ENCODE results near the gene TBPL2.
A peak's percentile ranks its signal among the peaks of the same experiment; 100 is the strongest.

TBPL2 gene

DNA sequence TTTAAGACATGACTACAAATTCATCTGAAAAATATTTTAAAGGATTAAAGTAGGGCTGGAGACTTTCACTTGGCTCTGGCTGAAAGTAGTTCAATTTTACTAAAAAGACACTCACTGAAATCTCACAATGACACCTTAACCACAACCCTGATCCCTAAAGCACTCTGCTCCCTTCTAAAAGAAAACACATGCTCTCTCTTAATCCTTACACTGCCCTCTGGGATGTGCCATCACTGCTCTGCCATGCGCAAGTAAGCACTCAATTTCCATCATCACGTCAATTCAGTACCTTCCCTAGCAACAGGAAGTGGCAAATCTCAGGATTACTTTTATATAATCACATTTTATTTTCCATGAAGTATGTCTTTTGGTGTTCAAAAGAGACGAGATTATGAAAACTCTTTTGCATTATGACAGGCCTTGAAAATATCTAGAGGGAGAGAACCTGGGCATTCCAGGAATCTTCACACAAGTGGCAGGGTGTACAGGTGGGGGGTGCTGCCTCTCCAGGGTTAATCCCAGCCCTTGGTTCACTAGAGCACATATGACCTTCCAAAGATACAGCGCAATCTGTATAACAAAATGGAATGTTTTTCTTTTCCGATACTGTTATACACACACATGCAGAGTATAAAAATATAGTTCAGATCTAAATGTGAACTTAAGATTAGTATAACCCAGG is 36.1 kb downstream of the TBPL2 start:
- no peaks in the 10 kb centered on the region for H3K36me3 ChIP-seq (ENCODE audit: control insufficient read depth in 2 of 2, insufficient read depth in 1 of 2, low read length in 2 of 2)
- no peak overlapping the region for H3K27ac ChIP-seq (ENCODE audit: extremely low read depth, low read depth, low read length)
- POLR2A ChIA-PET = no interaction called here
- H3K9me3 ChIP-seq (ENCODE audit: control insufficient read depth, insufficient read depth, low read depth, low read length) = no peaks in the 10 kb centered on the region
- CTCF ChIA-PET = interaction anchor here (0.7 to 1.6 kb wide), 3 partner anchors 12 to 18 kb away, joined by 3 to 7 read pairs (median 4); no protein-coding TSS in a partner anchor
- 0 out of 2 replicates have a peak, but pooled peaks have one; percentile 12 for TF ChIP-seq SCRT1 (tag by site-specific recombination; IDR thresholded peaks at IDR 0.05; ENCODE audit: borderline replicate concordance)
- peak; percentile 55; the same call in 1 of the 2 replicates for TF ChIP-seq SCRT2 (tag by site-specific recombination; IDR thresholded peaks at IDR 0.05)
- no peak for TF ChIP-seq ZNF610 (tag by site-specific recombination; IDR thresholded peaks at IDR 0.05; ENCODE audit: borderline replicate concordance)
- no peak overlapping the region for H3K4me3 ChIP-seq (ENCODE audit: low read depth, low read length)
- H3K4me1 ChIP-seq (ENCODE audit: control insufficient read depth, insufficient read depth, low read length) = no peaks in the 10 kb centered on the region

DNA sequence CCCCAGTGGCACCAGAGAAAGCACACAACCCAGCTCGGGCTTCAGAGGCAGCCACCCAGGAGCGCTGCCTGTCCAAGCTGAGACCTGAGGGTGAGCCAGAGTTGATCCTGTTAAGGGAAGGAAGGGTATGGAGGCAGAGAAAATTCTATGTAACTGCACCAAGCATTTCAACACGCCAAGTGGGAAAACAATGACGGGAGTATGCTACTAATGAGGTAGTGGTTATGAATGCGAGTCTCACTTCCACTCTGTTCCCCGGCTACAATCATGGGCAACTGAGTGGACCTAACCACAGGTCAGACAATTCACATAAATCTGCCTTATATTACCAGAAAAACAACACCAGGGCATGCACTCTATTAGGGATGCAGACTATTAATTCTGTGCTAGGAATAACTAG is 38.7 kb downstream of the TBPL2 start:
- Histone ChIP-seq H3K36me3 (ENCODE audit: control insufficient read depth in 2 of 2, insufficient read depth in 1 of 2, low read length in 2 of 2) (no peaks in the 10 kb centered on the region), H3K9me3 (ENCODE audit: control insufficient read depth, insufficient read depth, low read depth, low read length) (no peaks in the 10 kb centered on the region), H3K4me1 (ENCODE audit: control insufficient read depth, insufficient read depth, low read length) (peaks cover 5% of the 10 kb centered on the region; the same call in 1 of the 2 replicates), H3K27ac (ENCODE audit: extremely low read depth, low read depth, low read length) (no peak overlapping the region), H3K4me3 (ENCODE audit: low read depth, low read length) (no peak overlapping the region)
- ChIA-PET POLR2A (no interaction called here), CTCF (no interaction called here)
- TF ChIP-seq KLF8 (tag by site-specific recombination; IDR thresholded peaks at IDR 0.05) (no peak), ZNF621 (tag by site-specific recombination; IDR thresholded peaks at IDR 0.05) (no peak), ZNF664 (tag by site-specific recombination; IDR thresholded peaks at IDR 0.05) (no peak), ZSCAN16 (tag by site-specific recombination; IDR thresholded peaks at IDR 0.05) (no peak), ZNF311 (tag by site-specific recombination; IDR thresholded peaks at IDR 0.05; ENCODE audit: borderline replicate concordance) (no peak), ZNF76 (tag by site-specific recombination; IDR thresholded peaks at IDR 0.05; ENCODE audit: borderline replicate concordance, low read depth) (no peak), ZNF404 (tag by site-specific recombination; IDR thresholded peaks at IDR 0.05) (no peak)

DNA sequence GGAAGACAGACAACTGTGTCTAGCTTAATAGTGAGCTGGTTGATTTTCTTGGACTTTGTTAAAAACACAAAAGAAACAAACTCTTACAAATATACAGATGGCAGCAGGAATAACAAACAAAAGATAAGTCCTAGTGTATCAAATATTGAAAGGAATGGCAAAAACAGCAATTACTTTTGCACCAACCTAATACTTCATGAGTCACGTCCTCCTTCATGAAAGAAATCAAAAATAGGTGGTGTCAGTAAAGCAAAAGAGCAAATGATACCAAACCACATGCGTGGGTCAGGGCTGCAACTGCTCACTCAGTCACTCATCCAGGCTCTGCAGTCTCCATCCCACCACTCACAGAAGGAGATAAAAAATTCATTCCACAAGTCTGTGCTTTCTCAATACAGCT is 40.6 kb downstream of the TBPL2 start:
- Histone ChIP-seq H3K9me3 (ENCODE audit: control insufficient read depth, insufficient read depth, low read depth, low read length) (no peaks in the 10 kb centered on the region), H3K27ac (ENCODE audit: extremely low read depth, low read depth, low read length) (no peak overlapping the region), H3K4me1 (ENCODE audit: control insufficient read depth, insufficient read depth, low read length) (peaks cover 5% of the 10 kb centered on the region; the same call in 1 of the 2 replicates), H3K4me3 (ENCODE audit: low read depth, low read length) (no peak overlapping the region), H3K36me3 (ENCODE audit: control insufficient read depth in 2 of 2, insufficient read depth in 1 of 2, low read length in 2 of 2) (no peaks in the 10 kb centered on the region)
- TF ChIP-seq ZNF561 (tag by site-specific recombination; IDR thresholded peaks at IDR 0.05; ENCODE audit: borderline replicate concordance) = no peak
- TF ChIP-seq, protein P1, sequence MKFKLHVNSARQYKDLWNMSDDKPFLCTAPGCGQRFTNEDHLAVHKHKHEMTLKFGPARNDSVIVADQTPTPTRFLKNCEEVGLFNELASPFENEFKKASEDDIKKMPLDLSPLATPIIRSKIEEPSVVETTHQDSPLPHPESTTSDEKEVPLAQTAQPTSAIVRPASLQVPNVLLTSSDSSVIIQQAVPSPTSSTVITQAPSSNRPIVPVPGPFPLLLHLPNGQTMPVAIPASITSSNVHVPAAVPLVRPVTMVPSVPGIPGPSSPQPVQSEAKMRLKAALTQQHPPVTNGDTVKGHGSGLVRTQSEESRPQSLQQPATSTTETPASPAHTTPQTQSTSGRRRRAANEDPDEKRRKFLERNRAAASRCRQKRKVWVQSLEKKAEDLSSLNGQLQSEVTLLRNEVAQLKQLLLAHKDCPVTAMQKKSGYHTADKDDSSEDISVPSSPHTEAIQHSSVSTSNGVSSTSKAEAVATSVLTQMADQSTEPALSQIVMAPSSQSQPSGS (tag by site-specific recombination; IDR thresholded peaks at IDR 0.05; ENCODE audit: low read depth) = no peak
- no peak for TF ChIP-seq OVOL3 (tag by site-specific recombination; IDR thresholded peaks at IDR 0.05)
- TF ChIP-seq, protein P2, sequence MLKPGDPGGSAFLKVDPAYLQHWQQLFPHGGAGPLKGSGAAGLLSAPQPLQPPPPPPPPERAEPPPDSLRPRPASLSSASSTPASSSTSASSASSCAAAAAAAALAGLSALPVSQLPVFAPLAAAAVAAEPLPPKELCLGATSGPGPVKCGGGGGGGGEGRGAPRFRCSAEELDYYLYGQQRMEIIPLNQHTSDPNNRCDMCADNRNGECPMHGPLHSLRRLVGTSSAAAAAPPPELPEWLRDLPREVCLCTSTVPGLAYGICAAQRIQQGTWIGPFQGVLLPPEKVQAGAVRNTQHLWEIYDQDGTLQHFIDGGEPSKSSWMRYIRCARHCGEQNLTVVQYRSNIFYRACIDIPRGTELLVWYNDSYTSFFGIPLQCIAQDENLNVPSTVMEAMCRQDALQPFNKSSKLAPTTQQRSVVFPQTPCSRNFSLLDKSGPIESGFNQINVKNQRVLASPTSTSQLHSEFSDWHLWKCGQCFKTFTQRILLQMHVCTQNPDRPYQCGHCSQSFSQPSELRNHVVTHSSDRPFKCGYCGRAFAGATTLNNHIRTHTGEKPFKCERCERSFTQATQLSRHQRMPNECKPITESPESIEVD (tag by site-specific recombination; IDR thresholded peaks at IDR 0.05) = no peak
- no peak for TF ChIP-seq ZNF274 (IDR thresholded peaks at IDR 0.05; ENCODE audit: low read length)
- no peak for TF ChIP-seq ZNF274 (tag by site-specific recombination; IDR thresholded peaks at IDR 0.05; ENCODE audit: borderline replicate concordance)
- no peak for TF ChIP-seq SP3 (tag by site-specific recombination; IDR thresholded peaks at IDR 0.05)
- TF ChIP-seq, protein P3, sequence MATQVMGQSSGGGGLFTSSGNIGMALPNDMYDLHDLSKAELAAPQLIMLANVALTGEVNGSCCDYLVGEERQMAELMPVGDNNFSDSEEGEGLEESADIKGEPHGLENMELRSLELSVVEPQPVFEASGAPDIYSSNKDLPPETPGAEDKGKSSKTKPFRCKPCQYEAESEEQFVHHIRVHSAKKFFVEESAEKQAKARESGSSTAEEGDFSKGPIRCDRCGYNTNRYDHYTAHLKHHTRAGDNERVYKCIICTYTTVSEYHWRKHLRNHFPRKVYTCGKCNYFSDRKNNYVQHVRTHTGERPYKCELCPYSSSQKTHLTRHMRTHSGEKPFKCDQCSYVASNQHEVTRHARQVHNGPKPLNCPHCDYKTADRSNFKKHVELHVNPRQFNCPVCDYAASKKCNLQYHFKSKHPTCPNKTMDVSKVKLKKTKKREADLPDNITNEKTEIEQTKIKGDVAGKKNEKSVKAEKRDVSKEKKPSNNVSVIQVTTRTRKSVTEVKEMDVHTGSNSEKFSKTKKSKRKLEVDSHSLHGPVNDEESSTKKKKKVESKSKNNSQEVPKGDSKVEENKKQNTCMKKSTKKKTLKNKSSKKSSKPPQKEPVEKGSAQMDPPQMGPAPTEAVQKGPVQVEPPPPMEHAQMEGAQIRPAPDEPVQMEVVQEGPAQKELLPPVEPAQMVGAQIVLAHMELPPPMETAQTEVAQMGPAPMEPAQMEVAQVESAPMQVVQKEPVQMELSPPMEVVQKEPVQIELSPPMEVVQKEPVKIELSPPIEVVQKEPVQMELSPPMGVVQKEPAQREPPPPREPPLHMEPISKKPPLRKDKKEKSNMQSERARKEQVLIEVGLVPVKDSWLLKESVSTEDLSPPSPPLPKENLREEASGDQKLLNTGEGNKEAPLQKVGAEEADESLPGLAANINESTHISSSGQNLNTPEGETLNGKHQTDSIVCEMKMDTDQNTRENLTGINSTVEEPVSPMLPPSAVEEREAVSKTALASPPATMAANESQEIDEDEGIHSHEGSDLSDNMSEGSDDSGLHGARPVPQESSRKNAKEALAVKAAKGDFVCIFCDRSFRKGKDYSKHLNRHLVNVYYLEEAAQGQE (tag by site-specific recombination; IDR thresholded peaks at IDR 0.05) = no peak
- POLR2A ChIA-PET = no interaction called here
- CTCF ChIA-PET = no interaction called here
